ENCODE results near the gene ATP6AP1.

The ATP6AP1 gene

DNA sequence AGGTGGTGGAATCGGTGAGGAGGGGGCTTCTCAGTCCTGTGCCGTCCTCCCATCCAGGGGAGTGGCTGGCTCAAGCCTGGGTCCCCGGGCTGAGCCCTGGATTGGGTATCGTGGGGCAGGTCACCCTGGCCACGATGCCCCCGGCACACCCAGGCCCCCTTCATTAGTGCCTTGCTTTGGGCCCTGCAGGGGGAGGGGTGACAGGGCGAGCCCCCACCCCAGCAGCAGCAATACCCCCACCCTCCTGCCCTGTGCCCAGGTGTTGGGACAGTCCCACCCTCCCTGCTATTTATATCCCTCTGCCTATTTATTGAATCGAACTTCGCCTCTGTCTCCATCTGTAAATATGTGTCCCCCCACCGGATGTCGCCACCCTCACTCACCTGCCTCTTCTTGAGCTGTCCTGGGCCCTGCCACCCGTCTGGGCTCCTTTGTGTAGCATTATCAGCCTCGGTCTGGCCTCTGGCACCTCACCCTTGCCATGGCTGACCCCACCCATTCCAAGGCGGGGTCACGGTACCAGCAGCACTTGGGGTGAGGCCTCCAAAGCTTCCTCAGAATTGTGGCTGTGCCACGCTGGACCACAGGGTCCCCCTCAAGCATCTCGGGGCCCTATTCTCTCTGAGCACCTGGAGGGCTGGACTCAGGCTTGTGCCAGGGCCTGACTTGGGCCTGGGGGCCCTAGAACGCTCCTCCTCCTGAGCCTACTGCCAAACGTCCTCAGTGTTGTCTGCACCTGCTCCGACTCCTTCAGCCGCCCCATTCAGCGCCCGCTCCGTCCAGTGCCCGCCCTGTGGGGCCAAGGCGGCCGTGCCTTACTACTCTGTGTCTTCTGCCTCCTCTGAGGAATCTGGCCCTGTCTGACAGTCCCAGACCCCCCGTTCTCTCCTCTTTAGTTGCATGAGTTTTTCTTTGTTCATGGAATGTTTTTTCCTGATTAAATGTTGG, 44.5 kb downstream of the ATP6AP1 start:
- DNase-seq (ENCODE audit: low read depth): no peak

DNA sequence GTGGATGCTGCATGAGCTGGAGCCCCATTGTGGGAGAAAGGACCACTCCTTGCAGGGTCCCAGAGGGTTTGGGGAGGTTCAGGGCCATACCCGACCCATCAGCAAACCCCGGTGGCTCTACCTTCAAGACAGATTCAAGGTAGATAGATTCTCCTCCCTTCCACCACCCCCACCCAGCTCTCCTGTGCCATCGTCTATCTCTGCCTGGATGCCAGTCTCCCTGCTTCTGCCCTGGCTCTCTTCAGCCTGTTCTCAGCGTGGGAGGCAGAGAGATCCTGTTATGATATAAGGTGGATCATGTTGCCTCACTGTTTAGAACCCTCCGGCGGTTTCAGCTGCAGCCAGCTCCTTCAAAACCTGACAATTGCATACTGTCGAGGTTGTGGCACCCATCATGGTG, 45.2 kb downstream of the ATP6AP1 start:
- DNase-seq (ENCODE audit: low read depth): no peak

DNA sequence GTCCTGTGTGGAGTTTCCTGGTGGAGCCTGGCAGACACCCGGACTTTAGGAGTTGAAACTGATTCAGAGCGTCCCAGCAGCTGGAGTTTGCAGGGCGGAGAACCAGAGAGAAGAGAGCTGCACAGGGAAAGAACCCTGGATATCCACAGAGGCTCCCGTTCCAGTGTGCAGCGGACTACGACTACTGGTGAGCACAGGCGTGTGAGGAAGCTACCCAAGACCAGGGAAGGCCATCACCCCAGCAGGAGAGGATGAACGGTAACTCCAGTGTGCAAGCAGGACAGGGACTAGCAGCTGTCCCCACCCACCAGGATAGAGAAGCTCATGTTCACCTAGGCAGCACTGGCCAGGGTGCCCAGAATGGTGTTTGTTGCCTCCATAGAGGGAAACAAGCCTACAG, 48.3 kb downstream of the ATP6AP1 start:
- no peak for DNase-seq (ENCODE audit: low read depth)

DNA sequence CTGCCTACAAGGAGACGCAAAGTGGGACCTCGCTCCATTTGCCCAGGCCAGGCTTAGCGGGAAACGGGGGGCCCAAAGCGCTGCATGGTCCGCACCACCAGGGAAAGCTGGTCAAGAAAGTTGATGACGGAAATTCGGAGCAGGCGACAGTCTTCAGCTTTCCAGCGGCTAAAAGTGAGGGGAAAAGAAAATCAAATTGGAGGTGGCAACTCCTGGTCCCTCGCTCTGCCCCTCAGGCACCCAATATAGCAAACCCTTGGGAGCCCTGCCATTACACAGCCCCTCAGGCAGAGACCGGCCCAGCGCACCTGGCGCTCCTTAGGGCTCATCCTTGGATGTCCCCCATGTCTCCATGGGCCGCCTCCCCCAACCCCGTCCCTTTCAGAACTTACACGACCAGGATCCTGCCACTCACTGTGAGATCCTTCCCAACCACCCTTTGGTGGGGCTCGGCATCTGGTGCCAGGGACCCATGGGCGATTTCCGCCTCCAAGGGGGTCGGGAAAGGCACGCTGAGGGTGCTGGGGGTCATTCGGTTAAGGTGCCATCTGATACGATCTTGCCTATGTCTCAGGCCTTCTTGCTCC, 49.5 kb downstream of the ATP6AP1 start:
- DNase-seq (ENCODE audit: low read depth): no peak

DNA sequence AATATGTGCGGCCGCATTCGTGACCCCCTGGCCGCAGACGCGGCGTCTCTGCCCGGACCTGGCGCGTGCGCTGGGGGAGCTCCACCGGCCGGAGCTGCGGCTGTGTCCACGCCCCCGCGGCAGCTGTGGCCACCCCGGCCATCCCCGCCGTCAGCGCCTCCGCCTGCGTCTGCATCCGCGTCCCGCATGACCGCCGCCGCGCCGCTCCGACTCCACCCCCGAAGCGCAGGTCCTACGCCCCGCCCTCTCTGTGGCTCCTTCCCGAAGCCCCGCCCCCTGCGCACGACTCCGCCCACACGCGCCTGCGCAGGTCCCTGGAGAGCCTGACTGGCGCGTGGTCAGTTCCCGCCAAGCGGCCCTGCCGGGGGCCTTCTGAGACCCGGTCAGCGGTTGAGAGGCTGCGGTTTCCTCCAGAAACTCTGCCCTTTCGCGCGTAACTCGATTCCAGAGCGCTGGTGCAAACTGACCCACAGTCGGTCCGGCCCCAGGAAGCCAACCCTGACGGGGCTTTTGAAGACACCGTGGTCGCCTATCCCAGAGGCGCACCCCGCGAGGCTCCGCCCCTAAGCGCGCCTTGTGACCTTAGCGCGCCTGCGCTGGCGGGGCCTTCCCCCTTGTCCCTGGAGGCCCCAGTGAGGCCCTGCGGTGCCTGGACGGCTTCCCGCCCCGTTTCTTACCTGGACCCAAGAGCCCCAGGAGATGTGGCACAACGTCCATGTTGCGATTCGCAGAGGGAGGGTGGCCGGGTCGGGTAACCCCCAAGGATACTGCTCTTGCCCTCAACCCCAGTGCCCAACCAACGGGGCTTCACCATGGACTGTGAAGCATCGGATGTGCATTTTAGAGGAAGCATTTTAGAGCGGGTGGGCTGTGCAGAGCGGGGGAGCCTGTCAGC, 50.5 kb downstream of the ATP6AP1 start, which contains the start of gene LAGE3:
LAGE3 (minus strand) TSS at position 554 of the 895 bp plus-strand sequence; CDS start at position 188, 366 bp downstream.
- peak; percentile 89 for DNase-seq (ENCODE audit: low read depth)

DNA sequence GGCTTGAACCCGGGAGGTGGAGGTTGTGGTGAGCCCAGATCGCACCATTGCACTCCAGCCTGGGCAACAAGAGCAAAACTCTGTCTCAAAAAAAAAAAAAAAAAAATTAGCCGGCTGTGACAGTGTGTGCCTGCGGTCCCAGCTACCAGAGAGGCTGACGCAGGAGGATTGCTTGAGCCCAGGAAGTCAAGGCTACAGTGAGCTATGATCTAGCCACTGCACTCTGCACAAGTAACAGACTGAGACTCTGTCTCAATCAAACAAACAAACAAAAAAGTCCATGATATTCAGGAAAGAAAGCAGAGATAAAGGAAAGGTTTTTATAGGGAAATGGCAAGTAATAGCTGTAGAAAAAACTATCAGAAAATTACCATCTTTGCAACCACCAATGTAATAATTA, 52.7 kb downstream of the ATP6AP1 start:
- no peak for DNase-seq (ENCODE audit: low read depth)

DNA sequence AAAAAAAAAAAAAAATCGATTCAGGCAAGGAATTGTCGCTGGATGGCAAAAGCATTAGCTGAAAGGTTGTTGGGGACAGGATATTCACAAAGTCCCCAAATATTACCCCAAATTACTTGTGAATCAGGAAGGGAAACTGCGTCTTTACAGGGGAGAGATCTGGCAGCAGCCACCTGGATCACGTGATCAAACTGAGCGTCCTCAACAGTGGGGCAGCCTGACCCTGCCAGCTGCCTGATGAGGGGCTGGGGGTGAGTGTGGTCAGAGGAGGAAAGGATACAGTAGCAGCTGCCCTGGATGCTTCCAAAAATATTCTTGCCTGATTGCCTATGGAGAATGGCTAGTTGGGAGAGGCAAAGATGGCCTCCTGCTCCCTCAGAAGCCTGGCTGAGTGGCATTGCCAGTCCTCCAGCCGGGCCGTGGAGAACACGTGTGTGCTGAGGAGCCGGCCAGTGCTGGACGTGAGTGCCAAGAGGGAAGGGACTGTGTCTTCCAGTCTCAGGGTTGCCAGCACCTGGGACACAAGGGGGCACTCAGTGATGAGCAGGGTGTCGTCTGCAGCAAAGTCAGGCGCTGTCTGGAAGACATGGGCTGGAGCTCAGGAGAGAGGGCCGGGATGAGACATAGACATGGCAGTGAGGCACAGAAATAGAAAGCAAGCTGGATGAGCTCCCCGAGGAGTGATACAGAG, 53.6 kb downstream of the ATP6AP1 start:
- no peak for DNase-seq (ENCODE audit: low read depth)

DNA sequence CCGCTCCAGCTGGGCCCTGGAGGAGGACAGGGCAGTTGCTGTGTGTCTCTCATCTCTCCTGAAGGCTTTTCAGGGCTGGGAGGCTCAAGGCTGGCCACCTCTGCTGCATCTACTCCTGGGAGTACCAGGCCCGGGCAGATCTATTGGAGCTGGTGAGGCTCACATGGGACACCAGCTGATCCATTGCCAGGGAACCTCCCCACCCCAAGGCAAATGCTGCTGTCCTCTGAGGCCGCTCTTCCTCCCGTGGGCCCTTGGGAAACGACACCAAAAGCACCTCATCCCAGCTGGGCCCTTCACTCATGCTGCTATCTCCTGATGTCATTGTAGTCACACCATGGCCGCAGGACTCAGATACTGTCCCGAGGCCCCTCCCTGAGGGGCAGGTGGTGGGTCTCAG, 54.3 kb downstream of the ATP6AP1 start:
- DNase-seq (ENCODE audit: low read depth): no peak

DNA sequence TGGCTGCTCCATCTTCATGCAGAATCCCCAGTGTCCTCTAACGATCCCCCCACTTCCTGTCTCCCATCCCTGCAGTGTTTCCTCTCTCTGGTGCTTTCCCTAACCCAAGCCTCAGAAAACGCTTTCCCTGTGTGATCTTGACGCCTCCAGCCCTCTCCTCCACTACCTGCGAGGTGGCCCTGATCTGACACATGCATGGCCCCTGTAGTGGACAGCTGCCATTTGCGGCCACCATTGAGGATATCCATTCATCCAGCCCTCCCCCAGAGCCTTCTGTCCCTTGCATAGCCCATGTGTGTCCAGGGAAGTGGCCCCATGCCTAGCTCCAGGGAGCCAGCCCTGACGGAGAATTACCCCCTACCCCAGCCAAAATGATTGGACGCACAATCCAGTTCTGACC, 54.8 kb downstream of the ATP6AP1 start:
- no peak for DNase-seq (ENCODE audit: low read depth)

DNA sequence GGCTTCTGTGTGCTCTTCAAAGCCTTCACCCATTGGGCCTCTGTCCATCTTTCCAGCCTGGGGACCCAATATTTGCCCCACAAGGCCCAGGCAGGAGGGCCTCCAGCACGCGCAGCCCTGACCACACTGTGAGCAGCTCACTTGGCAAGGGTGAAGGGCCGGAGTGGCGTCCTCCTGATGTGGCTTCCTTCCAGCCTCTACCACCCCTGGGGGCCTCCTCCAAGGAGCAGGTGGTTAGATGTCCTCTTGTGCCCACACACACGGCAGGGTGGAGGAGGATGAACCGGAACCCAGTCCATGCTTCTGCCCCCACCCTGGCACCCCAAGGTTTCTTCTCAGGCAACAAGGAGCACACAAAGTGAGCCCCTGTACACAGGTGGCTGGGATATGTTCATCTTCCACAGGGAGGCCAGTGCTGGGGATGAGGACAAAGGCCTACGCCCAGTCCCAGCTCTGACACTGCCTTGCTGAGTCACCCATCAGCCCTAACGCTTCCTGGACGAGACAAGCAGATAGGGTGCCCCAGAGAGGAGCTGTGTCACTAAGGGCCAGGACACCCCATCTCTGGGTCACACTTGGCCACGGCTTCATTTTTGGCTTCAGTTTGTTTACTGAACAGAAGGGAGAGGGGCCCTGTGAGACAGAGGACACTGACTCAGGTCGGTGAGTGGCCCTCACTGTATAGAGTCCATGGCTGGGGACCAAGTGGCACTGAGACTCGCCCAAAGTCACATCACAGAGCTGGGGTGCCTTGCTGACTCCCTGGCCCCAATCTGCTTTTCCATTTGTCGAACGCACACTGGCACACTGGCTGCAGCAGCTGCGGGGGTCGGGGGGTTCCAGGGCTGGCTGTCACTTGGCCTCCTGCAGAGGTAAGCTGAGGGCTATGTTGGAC, 56.0 kb downstream of the ATP6AP1 start:
- DNase-seq (ENCODE audit: low read depth): no peak

DNA sequence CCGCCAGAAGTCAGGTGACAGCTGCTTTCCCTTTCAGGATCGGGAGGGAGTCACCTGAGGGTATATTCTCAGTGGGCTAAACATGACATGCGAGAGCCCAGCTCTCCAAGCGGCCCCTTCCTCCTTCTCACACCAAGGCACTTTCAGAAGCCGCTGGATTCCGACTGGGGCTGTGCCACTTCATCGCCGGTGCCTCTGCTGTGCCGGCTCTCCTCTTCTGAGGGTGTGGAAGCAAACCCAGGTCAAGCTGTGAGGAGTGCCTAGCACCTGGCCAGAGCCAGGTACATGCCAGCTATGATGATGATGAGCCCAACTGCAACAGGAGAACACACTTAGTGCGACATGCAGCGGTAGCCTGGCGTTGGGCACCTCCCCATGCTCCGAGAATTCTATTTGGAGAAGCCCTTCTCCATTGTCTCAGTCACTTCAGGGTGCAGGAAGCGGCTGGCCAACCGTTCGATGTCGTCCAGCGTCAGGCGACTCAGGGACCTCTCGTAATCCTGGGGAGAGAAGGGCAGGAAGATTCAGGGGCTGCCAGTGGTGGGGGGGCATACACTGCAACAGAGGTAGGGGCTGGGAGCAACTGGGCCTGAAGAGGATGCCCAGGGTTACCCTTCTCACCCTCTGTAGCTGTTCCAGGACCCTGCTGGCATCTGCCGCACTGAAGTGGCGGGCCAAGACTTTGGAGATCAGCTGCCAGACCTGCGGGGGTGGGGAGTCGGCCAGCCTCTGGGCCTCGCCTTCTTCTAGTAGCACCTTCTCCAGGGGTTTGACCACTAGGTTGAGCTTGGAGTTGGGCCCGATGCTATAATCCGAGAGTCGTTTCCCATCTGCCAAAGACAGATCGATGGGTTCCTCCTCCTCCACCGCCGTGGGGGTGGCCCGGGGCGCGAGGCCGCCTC, 56.9 kb downstream of the ATP6AP1 start:
- DNase-seq (ENCODE audit: low read depth): no peak

DNA sequence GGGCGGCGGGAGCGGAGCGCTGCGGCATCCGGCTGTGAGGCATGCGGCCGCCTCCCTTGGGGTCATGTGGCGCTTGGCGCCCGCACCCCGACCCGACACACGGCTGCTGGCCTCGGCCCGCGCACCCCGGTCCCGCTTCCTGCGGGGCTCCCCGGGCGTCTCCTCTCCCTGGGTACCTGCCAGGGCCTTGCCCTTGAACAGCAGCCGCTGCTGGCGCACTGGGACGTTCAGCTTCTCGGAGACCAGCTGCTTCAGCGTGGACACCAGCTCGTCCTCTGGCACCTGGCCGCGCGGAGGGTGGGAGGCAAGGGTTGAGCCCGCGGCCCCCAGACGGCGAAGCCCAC, 57.5 kb downstream of the ATP6AP1 start:
- peak; percentile 6 for DNase-seq (ENCODE audit: low read depth)

Measured in fibroblast of gingiva (primary cell).